GM10248 (cell line): ENCODE measurements around the gene ACP3.
A peak's percentile ranks its signal among the peaks of the same experiment; 100 is the strongest.

Experiments used
- CTCF ChIA-PET: fragments of 300-600 bp; sonication (Branson Sonifier 250); formaldehyde crosslinking; extraction: SDS; loops from one replicate; lab custom pipeline; 2021; ENCODE audit warnings: antibody characterized with exemption; lab: Yijun Ruan, JAX
- POLR2A ChIA-PET: fragments of 350-650 bp; sonication (Branson Sonifier 250); formaldehyde crosslinking; extraction: SDS; loops from one replicate; lab custom pipeline; 2020; ENCODE audit warnings: antibody characterized with exemption; lab: Yijun Ruan, JAX
- DNase-seq: peaks from one replicate; pipeline ENCODE4 v3.0.0; 2012; ENCODE audit errors: extremely low spot score
- CTCF ChIP-seq: IDR thresholded peaks from 2 replicates; pipeline ENCODE4 v1.5.1; 2012; ENCODE audit warnings: mild to moderate bottlenecking, low read depth; ENCODE audit errors: extremely low read depth, missing control alignments, control extremely low read depth

ACP3 gene

GRCh38 chr3:132332082-132332481 is 14.9 kb downstream of the ACP3 start:
- ChIA-PET CTCF (interaction anchor here (1.3 kb wide), 1 partner anchor 12 kb away, joined by 3 read pairs; no protein-coding TSS in a partner anchor), POLR2A (no interaction called here)
- DNase-seq: no peak
- no peak for TF ChIP-seq CTCF

GRCh38 chr3:132332508-132332907 is 15.3 kb downstream of the ACP3 start:
- ChIA-PET CTCF (interaction anchor here (1.0 to 1.9 kb wide), 2 partner anchors 10 to 11 kb away, joined by 3 to 7 read pairs; no protein-coding TSS in a partner anchor), POLR2A (no interaction called here)
- TF ChIP-seq CTCF: no peak
- no peak for DNase-seq

GRCh38 chr3:132341746-132342145 is 24.5 kb downstream of the ACP3 start:
- DNase-seq: no peak
- ChIA-PET POLR2A (no interaction called here), CTCF (interaction anchor here (0.7 to 4.2 kb wide), 14 partner anchors 9 to 194 kb away, joined by 3 to 60 read pairs (median 9); partner anchors contain the start of gene DNAJC13)
- TF ChIP-seq CTCF: no peak

GRCh38 chr3:132342183-132342582 is 25.0 kb downstream of the ACP3 start:
- DNase-seq: no peak
- ChIA-PET CTCF (interaction anchor here (0.7 to 21.6 kb wide), 25 partner anchors 9 to 547 kb away, joined by 3 to 404 read pairs (median 5); partner anchors contain the start of gene DNAJC13), POLR2A (no interaction called here)
- TF ChIP-seq CTCF: no peak

- POLR2A ChIA-PET: no interaction called here
- DNase-seq: no peak
- TF ChIP-seq CTCF: no peak
Measured at GRCh38 chr3:132342610-132343009, 25.4 kb downstream of the ACP3 start.

GRCh38 chr3:132343018-132343612 is 25.9 kb downstream of the ACP3 start:
- ChIA-PET POLR2A (no interaction called here), CTCF (interaction anchor here (0.9 to 21.6 kb wide), 31 partner anchors 8 to 548 kb away, joined by 3 to 404 read pairs (median 5); no protein-coding TSS in a partner anchor)
- peak; percentile 25 for DNase-seq
- TF ChIP-seq CTCF: peak; percentile 65

More at GRCh38 chr3:132342610-132343009, 25.4 kb downstream of the ACP3 start:
- CTCF ChIA-PET: interaction anchor here (0.7 to 21.6 kb wide), 26 partner anchors 9 to 548 kb away, joined by 3 to 404 read pairs (median 5); partner anchors contain the start of gene DNAJC13
